Measurements from ENCODE around the gene INPP5J.
A peak's percentile ranks its signal among the peaks of the same experiment; 100 is the strongest.

The INPP5J gene

DNA sequence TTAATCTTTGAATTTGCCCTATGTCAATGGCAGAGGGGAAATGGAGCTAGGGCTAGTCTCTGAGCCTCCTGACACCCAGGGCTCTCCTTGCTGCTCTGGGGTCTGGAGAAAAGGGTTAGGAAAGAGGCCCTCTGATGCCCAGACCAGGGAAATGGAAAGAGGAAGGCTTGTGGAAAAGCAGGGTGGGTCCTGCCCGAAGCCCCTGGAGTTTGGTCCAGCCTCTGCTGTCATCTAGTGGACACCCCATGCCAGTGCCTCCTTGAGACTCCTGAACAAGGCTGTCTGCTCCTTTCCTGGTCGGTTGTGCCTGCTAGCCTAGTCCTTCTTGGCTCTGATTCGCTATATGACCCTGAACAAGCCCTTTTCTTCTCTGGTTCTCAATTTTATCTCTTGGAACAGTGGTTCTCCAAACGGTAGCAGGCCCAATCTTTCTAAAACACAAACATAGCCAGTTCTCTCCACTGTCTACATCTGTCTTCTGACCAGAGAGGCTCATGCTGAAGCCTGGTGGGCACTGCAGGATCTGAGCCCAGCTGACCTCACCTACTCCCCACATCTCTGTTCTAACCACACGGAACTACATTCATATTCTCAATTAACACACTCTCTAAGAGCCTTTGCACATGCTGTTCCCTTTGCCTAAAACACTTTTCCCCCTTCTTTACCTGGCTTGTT lies 26.3 kb downstream of the INPP5J start:
- no peak overlapping the region for H3K4me2 ChIP-seq (ENCODE audit: low read depth, low read length, poor library complexity, severe bottlenecking)
- no peaks in the 10 kb centered on the region for H4K20me1 ChIP-seq (ENCODE audit: low read depth, low read length)
- no peaks in the 10 kb centered on the region for H3K36me3 ChIP-seq (ENCODE audit: low read length)
- no peaks in the 10 kb centered on the region for H3K27me3 ChIP-seq (ENCODE audit: low read length)
- H3K9me2 ChIP-seq (replicated peaks; ENCODE audit: insufficient read depth, low read length): no peaks in the 10 kb centered on the region
- H3K79me2 ChIP-seq (ENCODE audit: insufficient read depth, low read length): no peaks in the 10 kb centered on the region
- TF ChIP-seq EZH2phosphoT487 (conservative IDR thresholded peaks at IDR 0.05; ENCODE audit: low read length): no peak
- TF ChIP-seq, protein P1, sequence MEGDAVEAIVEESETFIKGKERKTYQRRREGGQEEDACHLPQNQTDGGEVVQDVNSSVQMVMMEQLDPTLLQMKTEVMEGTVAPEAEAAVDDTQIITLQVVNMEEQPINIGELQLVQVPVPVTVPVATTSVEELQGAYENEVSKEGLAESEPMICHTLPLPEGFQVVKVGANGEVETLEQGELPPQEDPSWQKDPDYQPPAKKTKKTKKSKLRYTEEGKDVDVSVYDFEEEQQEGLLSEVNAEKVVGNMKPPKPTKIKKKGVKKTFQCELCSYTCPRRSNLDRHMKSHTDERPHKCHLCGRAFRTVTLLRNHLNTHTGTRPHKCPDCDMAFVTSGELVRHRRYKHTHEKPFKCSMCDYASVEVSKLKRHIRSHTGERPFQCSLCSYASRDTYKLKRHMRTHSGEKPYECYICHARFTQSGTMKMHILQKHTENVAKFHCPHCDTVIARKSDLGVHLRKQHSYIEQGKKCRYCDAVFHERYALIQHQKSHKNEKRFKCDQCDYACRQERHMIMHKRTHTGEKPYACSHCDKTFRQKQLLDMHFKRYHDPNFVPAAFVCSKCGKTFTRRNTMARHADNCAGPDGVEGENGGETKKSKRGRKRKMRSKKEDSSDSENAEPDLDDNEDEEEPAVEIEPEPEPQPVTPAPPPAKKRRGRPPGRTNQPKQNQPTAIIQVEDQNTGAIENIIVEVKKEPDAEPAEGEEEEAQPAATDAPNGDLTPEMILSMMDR (IDR thresholded peaks at IDR 0.05; ENCODE audit: insufficient read depth, low read length, poor library complexity, severe bottlenecking): peak; percentile 52
- no peak overlapping the region for H2AFZ ChIP-seq (ENCODE audit: low read depth, low read length, severe bottlenecking)
- H3F3A ChIP-seq (ENCODE audit: insufficient read depth): no peaks in the 10 kb centered on the region
- H3K4me3 ChIP-seq (ENCODE audit: insufficient read depth, low read length, poor library complexity, severe bottlenecking): no peak overlapping the region
- no peak overlapping the region for H3K27ac ChIP-seq (ENCODE audit: low read depth, low read length)
- H3K9ac ChIP-seq (ENCODE audit: low read length): no peak overlapping the region
- no peaks in the 10 kb centered on the region for H3K9me3 ChIP-seq (ENCODE audit: insufficient read depth, low read length)

DNA sequence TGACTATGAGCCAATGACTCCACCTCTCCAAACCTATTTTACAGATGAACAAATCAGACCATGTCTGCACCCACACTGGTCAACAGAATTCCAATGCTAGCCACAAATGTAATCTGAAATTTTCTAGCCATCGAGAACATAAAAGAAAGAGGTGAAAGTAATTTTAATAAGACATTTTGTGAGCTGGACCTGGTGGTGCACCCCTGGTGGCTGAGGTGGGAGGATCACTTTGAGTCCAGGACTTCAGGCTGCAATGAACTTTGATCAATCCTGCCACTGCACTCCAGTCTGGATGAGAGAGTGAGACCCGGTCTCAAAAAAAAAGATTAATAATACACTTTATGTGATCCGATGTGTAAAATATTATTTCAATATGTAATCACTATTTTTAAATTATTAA lies 27.8 kb downstream of the INPP5J start:
- H3K9me2 ChIP-seq (replicated peaks; ENCODE audit: insufficient read depth, low read length): no peaks in the 10 kb centered on the region
- no peaks in the 10 kb centered on the region for H3K36me3 ChIP-seq (ENCODE audit: low read length)
- H3K79me2 ChIP-seq (ENCODE audit: insufficient read depth, low read length): no peaks in the 10 kb centered on the region
- no peak overlapping the region for H3K4me2 ChIP-seq (ENCODE audit: low read depth, low read length, poor library complexity, severe bottlenecking)
- H3F3A ChIP-seq (ENCODE audit: insufficient read depth): no peaks in the 10 kb centered on the region
- no peak overlapping the region for H3K9ac ChIP-seq (ENCODE audit: low read length)
- no peak overlapping the region for H2AFZ ChIP-seq (ENCODE audit: low read depth, low read length, severe bottlenecking)
- H3K27me3 ChIP-seq (ENCODE audit: low read length): no peaks in the 10 kb centered on the region
- TF ChIP-seq, protein P1 (IDR thresholded peaks at IDR 0.05; ENCODE audit: insufficient read depth, low read length, poor library complexity, severe bottlenecking): no peak
- no peak for TF ChIP-seq EZH2phosphoT487 (conservative IDR thresholded peaks at IDR 0.05; ENCODE audit: low read length)
- H3K4me3 ChIP-seq (ENCODE audit: insufficient read depth, low read length, poor library complexity, severe bottlenecking): no peak overlapping the region
- no peaks in the 10 kb centered on the region for H3K9me3 ChIP-seq (ENCODE audit: insufficient read depth, low read length)
- H3K27ac ChIP-seq (ENCODE audit: low read depth, low read length): no peak overlapping the region
- H4K20me1 ChIP-seq (ENCODE audit: low read depth, low read length): no peaks in the 10 kb centered on the region

DNA sequence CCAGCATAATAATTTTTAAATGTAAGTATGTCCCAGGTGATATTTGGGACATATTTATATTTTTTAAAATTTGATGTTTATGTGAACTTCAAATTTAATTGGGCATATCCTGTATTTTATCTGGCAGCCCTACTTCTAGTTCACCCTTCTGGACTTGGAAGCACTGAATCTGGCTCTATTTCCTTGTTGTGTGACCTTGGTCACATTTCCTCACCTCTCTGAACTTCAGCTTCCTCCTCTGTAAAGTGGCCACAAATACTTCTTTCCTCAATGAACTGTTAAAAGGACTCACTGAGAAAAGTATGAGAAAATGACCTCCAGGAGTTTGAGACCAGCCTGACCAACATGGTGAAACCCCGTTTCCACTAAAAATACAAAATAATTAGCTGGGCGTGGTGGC lies 29.1 kb downstream of the INPP5J start:
- H3K4me3 ChIP-seq (ENCODE audit: insufficient read depth, low read length, poor library complexity, severe bottlenecking): no peak overlapping the region
- TF ChIP-seq, protein P1 (IDR thresholded peaks at IDR 0.05; ENCODE audit: insufficient read depth, low read length, poor library complexity, severe bottlenecking): no peak
- TF ChIP-seq EZH2phosphoT487 (conservative IDR thresholded peaks at IDR 0.05; ENCODE audit: low read length): no peak
- no peaks in the 10 kb centered on the region for H4K20me1 ChIP-seq (ENCODE audit: low read depth, low read length)
- no peak overlapping the region for H3K4me2 ChIP-seq (ENCODE audit: low read depth, low read length, poor library complexity, severe bottlenecking)
- no peak overlapping the region for H3K9ac ChIP-seq (ENCODE audit: low read length)
- no peak overlapping the region for H2AFZ ChIP-seq (ENCODE audit: low read depth, low read length, severe bottlenecking)
- no peaks in the 10 kb centered on the region for H3K9me2 ChIP-seq (replicated peaks; ENCODE audit: insufficient read depth, low read length)
- H3F3A ChIP-seq (ENCODE audit: insufficient read depth): no peaks in the 10 kb centered on the region
- H3K79me2 ChIP-seq (ENCODE audit: insufficient read depth, low read length): no peaks in the 10 kb centered on the region
- H3K27me3 ChIP-seq (ENCODE audit: low read length): no peaks in the 10 kb centered on the region
- H3K36me3 ChIP-seq (ENCODE audit: low read length): no peaks in the 10 kb centered on the region
- no peaks in the 10 kb centered on the region for H3K9me3 ChIP-seq (ENCODE audit: insufficient read depth, low read length)
- H3K27ac ChIP-seq (ENCODE audit: low read depth, low read length): no peak overlapping the region

Data from SU-DHL-6 (cell line).